H1 (cell line): ENCODE data around the gene SKA3. TPM values are rescaled to one million over a fixed set of nuclear protein-coding genes. Genes with fewer than 3 reads are reported as not detected.

Experiments used
- CTCF ChIA-PET: fragments of 300-600 bp; sonication (Branson Sonifier 250); formaldehyde crosslinking; loops from one replicate; lab custom pipeline; 2021; ENCODE audit not compliant: partially characterized antibody; lab: Charles Lee
- POLR2A ChIA-PET: fragments of 300-600 bp; sonication (Branson Sonifier 250); formaldehyde crosslinking; loops from one replicate; lab custom pipeline; 2021; ENCODE audit warnings: inconsistent platforms; ENCODE audit not compliant: partially characterized antibody; lab: Charles Lee
- DNase-seq, 2 experiments: peaks; one replicate each; pipeline versions ENCODE4 v3.0.0 to v3.0.0-alpha.2; 2010 to 2022; ENCODE audit warnings: low spot score in 2 of 2, low read depth in 1 of 2, mixed read lengths in 1 of 2
- FAIRE-seq: peaks from 2 replicates; lab custom pipeline; 2011; peaks lifted over from hg19 to GRCh38; lab: Jason Lieb, UNC
- H2AFZ ChIP-seq: 2 replicates; pipeline ENCODE4 v1.8.1; 2012; ENCODE audit warnings: low read length, inconsistent platforms
- H2AK5ac ChIP-seq: 2 replicates; pipeline ENCODE4 v1.6.1; 2013; ENCODE audit warnings: low read depth, low read length
- H2BK120ac ChIP-seq: replicated peaks from 2 replicates; pipeline ENCODE3; 2013; ENCODE audit warnings: low read depth, low read length, inconsistent platforms
- H2BK12ac ChIP-seq: 2 replicates; pipeline ENCODE4 v1.6.1; 2013; ENCODE audit warnings: low read depth, low read length
- H2BK15ac ChIP-seq: 2 replicates; pipeline ENCODE4 v1.6.1; 2013; ENCODE audit warnings: low read length
- H2BK20ac ChIP-seq: 2 replicates; pipeline ENCODE4 v1.6.1; 2013; ENCODE audit warnings: low read length
- H2BK5ac ChIP-seq: 2 replicates; pipeline ENCODE4 v1.6.1; 2013; ENCODE audit warnings: low read depth, low read length
- H3K14ac ChIP-seq: 2 replicates; pipeline ENCODE4 v1.6.1; 2013; ENCODE audit warnings: inconsistent platforms; ENCODE audit not compliant: insufficient read length
- H3K18ac ChIP-seq: 2 replicates; pipeline ENCODE4 v1.6.1; 2013; ENCODE audit warnings: low read length; ENCODE audit errors: extremely low read depth
- H3K23ac ChIP-seq: 2 replicates; pipeline ENCODE4 v1.6.1; 2013; ENCODE audit warnings: inconsistent platforms; ENCODE audit not compliant: insufficient read length
- H3K23me2 ChIP-seq: 2 replicates; pipeline ENCODE4 v1.6.1; 2013; ENCODE audit warnings: low read depth, low read length
- H3K27ac ChIP-seq: 2 replicates; pipeline ENCODE4 v1.6.1; 2011; ENCODE audit warnings: low read depth, low read length, inconsistent platforms
- H3K27me3 ChIP-seq, 4 experiments: replicated peaks in 1 of 4; 1 replicate in 1 of 4; 2 replicates in 3 of 4; pipeline versions ENCODE4 v1.6.1 to v1.8.1; 2011 to 2013; ENCODE audit warnings: low read length in 3 of 4, mild to moderate bottlenecking in 3 of 4, inconsistent platforms in 2 of 4, mixed read lengths in 2 of 4, moderate library complexity in 1 of 4; ENCODE audit not compliant: control insufficient read depth in 3 of 4, insufficient read depth in 3 of 4; ENCODE audit errors: extremely low read depth in 1 of 4
- H3K36me3 ChIP-seq, 4 experiments: 2 replicates each; pipeline versions ENCODE4 v1.6.1 to v1.8.1; 2011 to 2013; ENCODE audit warnings: mild to moderate bottlenecking in 4 of 4, low read length in 3 of 4, moderate library complexity in 2 of 4, control low read depth in 1 of 4, inconsistent platforms in 1 of 4; ENCODE audit not compliant: insufficient read depth in 4 of 4, control insufficient read depth in 2 of 4
- H3K4ac ChIP-seq: replicated peaks from 2 replicates; pipeline ENCODE3; 2013; ENCODE audit warnings: low read length, low read depth, mixed read lengths, inconsistent platforms; ENCODE audit not compliant: insufficient read length
- H3K4me1 ChIP-seq, 4 experiments: replicated peaks in 1 of 4; 1 replicate in 1 of 4; 2 replicates in 3 of 4; pipeline versions ENCODE4 v1.6.1 to v1.8.1; 2011 to 2013; ENCODE audit warnings: low read length in 3 of 4, inconsistent platforms in 2 of 4, mixed read lengths in 1 of 4; ENCODE audit not compliant: insufficient read depth in 4 of 4, control insufficient read depth in 3 of 4
- H3K4me2 ChIP-seq, 2 experiments: 2 replicates each; pipeline versions ENCODE4 v1.6.1 to v1.8.1; 2011 to 2013; ENCODE audit warnings: low read depth in 2 of 2, low read length in 2 of 2, control low read depth in 1 of 2, inconsistent platforms in 1 of 2, mild to moderate bottlenecking in 1 of 2; ENCODE audit not compliant: insufficient read depth in 1 of 2
- H3K4me3 ChIP-seq, 4 experiments: fragments of 200-600, 300-600 bp in 1 of 4; sonication (generic), shearing (Covaris generic), sonication (Bioruptor Twin) in 1 of 4; 2 replicates each; pipeline versions ENCODE4 v1.5.1 to v1.8.1; 2011 to 2016; ENCODE audit warnings: low read length in 4 of 4, low read depth in 3 of 4, control low read depth in 2 of 4, inconsistent platforms in 2 of 4, mild to moderate bottlenecking in 2 of 4, mixed read lengths in 1 of 4, moderate library complexity in 1 of 4; ENCODE audit not compliant: insufficient read depth in 2 of 4; ENCODE audit errors: extremely low read depth in 1 of 4
- H3K56ac ChIP-seq: replicated peaks from 2 replicates; pipeline ENCODE3; 2013; ENCODE audit warnings: low read depth, mild to moderate bottlenecking, mixed read lengths, low read length, inconsistent platforms; ENCODE audit not compliant: insufficient read length
- H3K79me1 ChIP-seq: 2 replicates; pipeline ENCODE4 v1.6.1; 2013; ENCODE audit warnings: low read depth, low read length, control low read depth
- H3K79me2 ChIP-seq, 2 experiments: 2 replicates each; pipeline versions ENCODE4 v1.6.1 to v1.8.1; 2012 to 2013; ENCODE audit warnings: low read length in 2 of 2, mild to moderate bottlenecking in 2 of 2, inconsistent platforms in 1 of 2; ENCODE audit not compliant: insufficient read depth in 2 of 2, control insufficient read depth in 1 of 2
- H3K9ac ChIP-seq, 4 experiments: replicated peaks in 1 of 4; 1 replicate in 1 of 4; 2 replicates in 3 of 4; pipeline versions ENCODE4 v1.6.1 to v1.8.1; 2011 to 2013; ENCODE audit warnings: low read depth in 3 of 4, low read length in 3 of 4, control low read depth in 2 of 4, mild to moderate bottlenecking in 2 of 4, moderate library complexity in 2 of 4, inconsistent platforms in 1 of 4; ENCODE audit errors: extremely low read depth in 1 of 4
- H3K9me3 ChIP-seq, 2 experiments: 2 replicates each; pipeline versions ENCODE4 v1.6.1 to v1.8.1; 2012 to 2013; ENCODE audit warnings: mild to moderate bottlenecking in 2 of 2, moderate library complexity in 2 of 2, control low read depth in 1 of 2, inconsistent platforms in 1 of 2, low read depth in 1 of 2, low read length in 1 of 2, mixed read lengths in 1 of 2; ENCODE audit not compliant: insufficient read depth in 2 of 2
- H4K20me1 ChIP-seq, 2 experiments: replicated peaks in 1 of 2; 2 replicates each; pipeline versions ENCODE3 to v1.8.1; 2011 to 2013; ENCODE audit warnings: inconsistent platforms in 2 of 2, low read length in 2 of 2, mild to moderate bottlenecking in 1 of 2; ENCODE audit not compliant: insufficient read depth in 2 of 2, control insufficient read depth in 1 of 2
- H4K5ac ChIP-seq: 2 replicates; pipeline ENCODE4 v1.6.1; 2013; ENCODE audit warnings: low read length, low read depth, mixed read lengths, inconsistent platforms; ENCODE audit not compliant: insufficient read length
- H4K8ac ChIP-seq: 2 replicates; pipeline ENCODE4 v1.8.0; 2013; ENCODE audit warnings: mild to moderate bottlenecking, moderate library complexity, low read length, inconsistent platforms; ENCODE audit not compliant: insufficient read depth; ENCODE audit errors: extremely low read depth
- H4K91ac ChIP-seq: replicated peaks from 2 replicates; pipeline ENCODE3; 2013; ENCODE audit warnings: low read length, mixed read lengths, inconsistent platforms; ENCODE audit not compliant: insufficient read length
- CHD2 ChIP-seq: IDR thresholded peaks from 2 replicates; pipeline ENCODE4 v1.6.1; 2012; ENCODE audit warnings: low read length, improper control_type of control experiment
- EZH2 ChIP-seq: fragments of 200-600 bp; sonication (generic); IDR thresholded peaks from 2 replicates; pipeline ENCODE4 v1.7.1; 2012; ENCODE audit warnings: low read depth, mild to moderate bottlenecking, moderate library complexity, low read length, inconsistent platforms; ENCODE audit not compliant: severe bottlenecking
- GTF2F1 ChIP-seq: IDR thresholded peaks from 2 replicates; pipeline ENCODE4 v1.6.1; 2012; ENCODE audit warnings: low read depth, low read length, improper control_type of control experiment, borderline replicate concordance
- NANOG ChIP-seq: IDR thresholded peaks from 2 replicates; pipeline ENCODE4 v1.6.1; 2011; ENCODE audit warnings: low read length, low read depth, mild to moderate bottlenecking, inconsistent platforms; ENCODE audit not compliant: insufficient read depth, poor library complexity, severe bottlenecking
- RAD21 ChIP-seq, 2 experiments: IDR thresholded peaks in 1 of 2; conservative IDR thresholded peaks in 1 of 2; 2 replicates each; pipeline ENCODE4 v1.6.1; 2011; ENCODE audit warnings: low read depth in 2 of 2, low read length in 2 of 2, improper control_type of control experiment in 1 of 2, inconsistent platforms in 1 of 2, mild to moderate bottlenecking in 1 of 2, moderate library complexity in 1 of 2
- RXRA ChIP-seq: IDR thresholded peaks from 2 replicates; pipeline ENCODE4 v1.6.1; 2011; ENCODE audit warnings: low read depth, mild to moderate bottlenecking, low read length, moderate library complexity; ENCODE audit not compliant: insufficient read depth
- SUZ12 ChIP-seq: fragments of 200-600 bp; sonication (generic); IDR thresholded peaks from 2 replicates; pipeline ENCODE4 v1.6.1; 2012; ENCODE audit warnings: mild to moderate bottlenecking, inconsistent platforms, low read length, moderate library complexity, mixed read lengths
- TBP ChIP-seq: IDR thresholded peaks from 2 replicates; pipeline ENCODE4 v1.6.1; 2011; ENCODE audit warnings: low read depth, low read length, improper control_type of control experiment
- YY1 ChIP-seq: IDR thresholded peaks from 2 replicates; pipeline ENCODE4 v1.6.1; 2011; ENCODE audit warnings: low read depth, mild to moderate bottlenecking, low read length
- WGBS, 2 experiments: shearing (Covaris generic) in 1 of 2; methylation state at CpG; one replicate each; pipeline versions ENCODE4 v1.1.6 to v1.1.7; 2013 to 2015; ENCODE audit warnings: low lambda C conversion rate in 2 of 2, mixed read lengths in 2 of 2, inconsistent platforms in 1 of 2, low coverage in 1 of 2, missing lambda C conversion rate in 1 of 2; ENCODE audit not compliant: insufficient replicate concordance in 2 of 2, insufficient coverage in 1 of 2, insufficient read length in 1 of 2; ENCODE audit errors: extremely low coverage in 1 of 2, missing lambda C conversion rate in 1 of 2; 5-methylcytosine and 5-hydroxymethylcytosine counted together
- polyA plus RNA-seq, 7 experiments: library from polyadenylated mRNA; depleted of rRNA in 3 of 7; stranded (reverse) in 5 of 7; unstranded in 2 of 7; fragments of >200 nt in 5 of 7; fragments of 200-250 nt in 2 of 7; gene quantifications; 1 replicate in 5 of 7; 2 replicates in 1 of 7; 4 replicates in 1 of 7; pipeline versions ENCODE4 v1.2.1 to v1.2.3, GENCODE V29; 2011 to 2013; ENCODE audit warnings: missing spikeins in 2 of 7, mixed read lengths in 2 of 7
- total RNA-seq: library from RNA; stranded (reverse); fragmentation: NEBNext Ultra II Directional; extraction: Animal tissue kit (Norgen Biotek cat#: 25700); gene quantifications from 2 replicates; pipeline ENCODE4 v1.2.1, GENCODE V29; 2021
- TF ChIP-seq, protein P1 (sequence below): IDR thresholded peaks from 2 replicates; pipeline ENCODE4 v1.6.1; 2011; ENCODE audit warnings: low read length, improper control_type of control experiment

SKA3 gene
- total and polyA plus RNA-seq, 2 of the 8 experiments (the other 6 are each of a cell fraction or from before 2014, with no cell fraction given), result 32.3 to 63.7 TPM

GRCh38 chr13:21212138-21212775 lies 35.9 kb upstream of the SKA3 start:
- 83% methylated on average over 7 of the region's 7 CpGs; no CpG with 5 or more reads in 1 of the 2 experiments for WGBS, 2 experiments
- Histone ChIP-seq H3K36me3 (no peaks in the 10 kb centered on the region), H2BK5ac (no peak overlapping the region), H2BK15ac (no peak overlapping the region), H3K14ac (no peak overlapping the region), H3K9ac (no peak overlapping the region), H3K79me1 (no peaks in the 10 kb centered on the region), H3K56ac (no peak overlapping the region), H3K9me3 (peaks cover 8 to 9% of the 10 kb centered on the region in 2 experiments; a peak in 3 of 4 replicates), H3K27me3 (no peaks in the 10 kb centered on the region), H2BK120ac (no peak overlapping the region), H4K8ac (no peak overlapping the region), H2BK20ac (no peak overlapping the region), H3K23ac (no peak overlapping the region), H3K27ac (no peak overlapping the region), H4K20me1 (no peaks in the 10 kb centered on the region), H4K5ac (no peak overlapping the region), H4K91ac (no peak overlapping the region), H2AK5ac (no peak overlapping the region), H3K4me3 (no peak overlapping the region), H3K18ac (no peak overlapping the region), H3K4me2 (no peak overlapping the region), H3K79me2 (no peaks in the 10 kb centered on the region), H3K4ac (no peak overlapping the region), H3K4me1 (no peaks in the 10 kb centered on the region), H3K23me2 (no peaks in the 10 kb centered on the region), H2AFZ (no peak overlapping the region), H2BK12ac (no peak overlapping the region)
- DNase-seq, result no peak
- FAIRE-seq, result no peak
- ChIA-PET CTCF (no interaction called here), POLR2A (interaction anchor here (0.9 kb wide), 1 partner anchor 17 kb away, joined by 3 read pairs; no protein-coding TSS in a partner anchor)
- TF ChIP-seq TBP (no peak), CHD2 (no peak), GTF2F1 (no peak), RAD21 (IDR thresholded peaks at IDR 0.05 in 1 of 2, conservative IDR thresholded peaks at IDR 0.05 in 1 of 2; ENCODE audit: low read depth in 2 of 2, low read length in 2 of 2) (no peak), NANOG (no peak), SUZ12 (no peak), YY1 (no peak), EZH2 (no peak), RXRA (no peak)
- TF ChIP-seq, protein P1, sequence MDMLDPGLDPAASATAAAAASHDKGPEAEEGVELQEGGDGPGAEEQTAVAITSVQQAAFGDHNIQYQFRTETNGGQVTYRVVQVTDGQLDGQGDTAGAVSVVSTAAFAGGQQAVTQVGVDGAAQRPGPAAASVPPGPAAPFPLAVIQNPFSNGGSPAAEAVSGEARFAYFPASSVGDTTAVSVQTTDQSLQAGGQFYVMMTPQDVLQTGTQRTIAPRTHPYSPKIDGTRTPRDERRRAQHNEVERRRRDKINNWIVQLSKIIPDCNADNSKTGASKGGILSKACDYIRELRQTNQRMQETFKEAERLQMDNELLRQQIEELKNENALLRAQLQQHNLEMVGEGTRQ, result no peak
